HepG2 (cell line): ENCODE results near the gene SMIM29. TPM values are rescaled to one million over a fixed set of nuclear protein-coding genes. Genes with fewer than 3 reads are reported as not detected.

ENCODE experiments used
- ATAC-seq: fragments of 200-7000 bp; cut with Tn5 transposase; 3 replicates; pipeline ENCODE4 v1.9.1; 2020; ENCODE audit warnings: mild to moderate bottlenecking, moderate library complexity
- BruUV-seq: library from RNA; stranded (reverse); fragments of 400-500 nt; replicated peaks from 2 replicates; lab custom pipeline; 2021; lab: Mats Ljungman, UMichigan
- CTCF ChIA-PET: fragments of 300-600 bp; formaldehyde crosslinking; extraction: SDS; loops from one replicate; lab custom pipeline; 2021; ENCODE audit warnings: low total read pairs, inconsistent platforms, low intra/inter-chr PET ratio; lab: Yijun Ruan, JAX
- POLR2A ChIA-PET: fragments of 350-600 bp; sonication (Branson Sonifier 250); formaldehyde crosslinking; loops from one replicate; lab custom pipeline; 2020; ENCODE audit warnings: antibody characterized with exemption, inconsistent platforms; lab: Yijun Ruan, JAX
- DNase-seq: peaks from one replicate; pipeline ENCODE4 v3.0.0-alpha.2; 2015; ENCODE audit warnings: low spot score
- FAIRE-seq: peaks from 3 replicates; lab custom pipeline; 2011; peaks lifted over from hg19 to GRCh38; lab: Jason Lieb, UNC
- H2AFZ ChIP-seq: one replicate; pipeline ENCODE4 v1.6.1; 2011; ENCODE audit warnings: low read length, inconsistent platforms
- H3K27ac ChIP-seq: fragments of 300-600 bp; 3 replicates; pipeline ENCODE4 v1.8.0; 2011; ENCODE audit warnings: mixed run types, mild to moderate bottlenecking, mixed read lengths, low read length, inconsistent platforms; ENCODE audit not compliant: insufficient read depth; ENCODE audit errors: extremely low read length
- H3K27me3 ChIP-seq, 2 experiments: fragments of 200-600 bp in 1 of 2; 2 replicates in 1 of 2; 3 replicates in 1 of 2; pipeline versions ENCODE4 v1.6.0 to v1.8.0; 2011; ENCODE audit warnings: low read length in 2 of 2, mild to moderate bottlenecking in 2 of 2, moderate library complexity in 2 of 2, inconsistent platforms in 1 of 2; ENCODE audit not compliant: insufficient read depth in 2 of 2, control insufficient read depth in 1 of 2
- H3K36me3 ChIP-seq, 2 experiments: fragments of 200-600 bp in 1 of 2; replicated peaks in 1 of 2; 2 replicates in 1 of 2; 3 replicates in 1 of 2; pipeline versions ENCODE4 v1.5.1 to v1.8.0; 2011; ENCODE audit warnings: low read length in 2 of 2, inconsistent platforms in 1 of 2; ENCODE audit not compliant: insufficient read depth in 2 of 2, control insufficient read depth in 1 of 2
- H3K4me1 ChIP-seq: 2 replicates; pipeline ENCODE4 v1.5.1; 2012; ENCODE audit warnings: low read length, inconsistent platforms; ENCODE audit not compliant: insufficient read depth
- H3K4me2 ChIP-seq: 2 replicates; pipeline ENCODE4 v1.6.0; 2011; ENCODE audit warnings: low read depth, low read length, inconsistent platforms
- H3K4me3 ChIP-seq, 3 experiments: fragments of 200-600 bp in 1 of 3; sonication (generic), shearing (Covaris generic) in 1 of 3; replicated peaks in 1 of 3; 2 replicates each; pipeline ENCODE4 v1.5.1; 2011 to 2016; ENCODE audit warnings: low read length in 3 of 3, inconsistent platforms in 2 of 3, low read depth in 2 of 3, mild to moderate bottlenecking in 2 of 3, control low read depth in 1 of 3, mixed read lengths in 1 of 3; ENCODE audit not compliant: insufficient read depth in 1 of 3
- H3K79me2 ChIP-seq: one replicate; pipeline ENCODE4 v1.6.1; 2011; ENCODE audit warnings: low read length, inconsistent platforms; ENCODE audit not compliant: insufficient read depth
- H3K9ac ChIP-seq: 2 replicates; pipeline ENCODE4 v1.6.0; 2011; ENCODE audit warnings: mild to moderate bottlenecking, low read depth, low read length, inconsistent platforms; ENCODE audit not compliant: insufficient read depth
- H3K9me3 ChIP-seq: 2 replicates; pipeline ENCODE4 v1.5.1; 2012; ENCODE audit warnings: mild to moderate bottlenecking, low read length
- H4K20me1 ChIP-seq: 2 replicates; pipeline ENCODE4 v1.6.0; 2011; ENCODE audit warnings: inconsistent platforms, mild to moderate bottlenecking, low read length, moderate library complexity; ENCODE audit not compliant: insufficient read depth
- CCDC6 ChIP-seq: sonication (generic); formaldehyde crosslinking; IDR thresholded peaks from 2 replicates; pipeline ENCODE4 v1.8.1; 2022; ENCODE audit warnings: mild to moderate bottlenecking, missing genetic modification reagents, moderate library complexity
- ELF3 ChIP-seq: IDR thresholded peaks from 2 replicates; pipeline ENCODE4 v1.6.1; 2016; ENCODE audit warnings: missing genetic modification reagents, missing compliant biosample characterization
- ETV5 ChIP-seq: IDR thresholded peaks from 2 replicates; pipeline ENCODE4 v1.6.1; 2018; ENCODE audit warnings: missing biosample characterization, missing genetic modification reagents, inconsistent platforms, borderline replicate concordance
- GABPA ChIP-seq, 2 experiments: IDR thresholded peaks; 2 replicates each; pipeline ENCODE4 v1.6.1; 2011 to 2016; ENCODE audit warnings: low read depth in 2 of 2, low read length in 1 of 2, missing biosample characterization in 1 of 2, missing genetic modification characterization in 1 of 2
- KAT8 ChIP-seq: IDR thresholded peaks from 2 replicates; pipeline ENCODE4 v1.6.1; 2016; ENCODE audit warnings: missing genetic modification reagents, missing compliant biosample characterization
- LCORL ChIP-seq, 2 experiments: fragments of 450-650 bp in 1 of 2; sonication (generic) in 1 of 2; formaldehyde crosslinking in 1 of 2; IDR thresholded peaks; 2 replicates each; pipeline versions ENCODE4 v1.5.0 to v1.6.1; 2017 to 2020; ENCODE audit warnings: antibody characterized with exemption in 1 of 2, missing genetic modification reagents in 1 of 2
- NFIB ChIP-seq: sonication (generic); formaldehyde crosslinking; IDR thresholded peaks from 2 replicates; pipeline ENCODE4 v1.9.0; 2021; ENCODE audit warnings: missing genetic modification reagents, mild to moderate bottlenecking, borderline replicate concordance
- RARA ChIP-seq: IDR thresholded peaks from 2 replicates; pipeline ENCODE4 v1.6.1; 2016; ENCODE audit warnings: missing genetic modification reagents, missing compliant biosample characterization
- SALL1 ChIP-seq: sonication (generic); formaldehyde crosslinking; IDR thresholded peaks from 2 replicates; pipeline ENCODE4 v1.8.0; 2022; ENCODE audit warnings: mild to moderate bottlenecking, missing genetic modification reagents
- ZFX ChIP-seq: sonication (generic); formaldehyde crosslinking; IDR thresholded peaks from 2 replicates; pipeline ENCODE4 v1.4.0; 2020; ENCODE audit warnings: mild to moderate bottlenecking, low read depth, missing genetic modification reagents, moderate library complexity
- ZNF431 ChIP-seq: sonication (generic); formaldehyde crosslinking; IDR thresholded peaks from 2 replicates; pipeline ENCODE4 v1.9.0; 2022; ENCODE audit warnings: missing genetic modification reagents, low read depth, mild to moderate bottlenecking, borderline replicate concordance
- ZNF432 ChIP-seq: sonication (generic); formaldehyde crosslinking; IDR thresholded peaks from 2 replicates; pipeline ENCODE4 v1.5.0; 2020; ENCODE audit warnings: missing genetic modification reagents, mild to moderate bottlenecking, borderline replicate concordance
- ZNF746 ChIP-seq: sonication (generic); formaldehyde crosslinking; IDR thresholded peaks from 2 replicates; pipeline ENCODE4 v1.8.0; 2022; ENCODE audit warnings: mild to moderate bottlenecking, missing genetic modification reagents
- WGBS: methylation state at CpG from one replicate; pipeline ENCODE4 v1.1.6; 2017; ENCODE audit warnings: low lambda C conversion rate; 5-methylcytosine and 5-hydroxymethylcytosine counted together
- in situ Hi-C: cut with HindIII; loops from 2 replicates; pipeline ENCODE4 v1.10.0; 2017; ENCODE audit warnings: low pct_unique_long_range_greater_than_20kb; ENCODE audit not compliant: extremely low pct_ligation_motif_present
- intact Hi-C: fragments of 100-400 bp; cut with micrococcal nuclease; formaldehyde crosslinking; loops from one replicate; pipeline ENCODE4 v1.10.0; 2022; ENCODE audit not compliant: unreplicated experiment
- polyA plus RNA-seq, 8 experiments: library from polyadenylated mRNA; depleted of rRNA in 3 of 8; stranded (reverse) in 7 of 8; unstranded in 1 of 8; fragments of >200 nt; fragmentation: Illumina TruSeq in 4 of 8; extraction: Trizol in 4 of 8; gene quantifications; 2 replicates each; pipeline versions ENCODE4 v1.2.1 to v1.2.3, GENCODE V29; 2011 to 2016; ENCODE audit warnings: low read depth in 4 of 8, missing spikeins in 1 of 8, mixed read lengths in 1 of 8; ENCODE audit not compliant: insufficient read depth in 1 of 8
- total RNA-seq, 5 experiments: library from RNA; depleted of rRNA; stranded (reverse); fragments of >200 nt; fragmentation: Illumina TruSeq; extraction: Trizol; gene quantifications; 2 replicates each; pipeline ENCODE4 v1.2.3, GENCODE V29; 2016; ENCODE audit warnings: low read depth in 1 of 5
- TF ChIP-seq, protein P1 (sequence below): sonication (generic); formaldehyde crosslinking; IDR thresholded peaks from 2 replicates; pipeline ENCODE4 v1.4.0; 2020; ENCODE audit warnings: mild to moderate bottlenecking, low read depth, missing genetic modification reagents

The SMIM29 gene
- total and polyA plus RNA-seq, 2 of the 13 experiments (the other 11 are each of a cell fraction or from before 2014, with no cell fraction given): 8.8 to 15.3 TPM

DNA sequence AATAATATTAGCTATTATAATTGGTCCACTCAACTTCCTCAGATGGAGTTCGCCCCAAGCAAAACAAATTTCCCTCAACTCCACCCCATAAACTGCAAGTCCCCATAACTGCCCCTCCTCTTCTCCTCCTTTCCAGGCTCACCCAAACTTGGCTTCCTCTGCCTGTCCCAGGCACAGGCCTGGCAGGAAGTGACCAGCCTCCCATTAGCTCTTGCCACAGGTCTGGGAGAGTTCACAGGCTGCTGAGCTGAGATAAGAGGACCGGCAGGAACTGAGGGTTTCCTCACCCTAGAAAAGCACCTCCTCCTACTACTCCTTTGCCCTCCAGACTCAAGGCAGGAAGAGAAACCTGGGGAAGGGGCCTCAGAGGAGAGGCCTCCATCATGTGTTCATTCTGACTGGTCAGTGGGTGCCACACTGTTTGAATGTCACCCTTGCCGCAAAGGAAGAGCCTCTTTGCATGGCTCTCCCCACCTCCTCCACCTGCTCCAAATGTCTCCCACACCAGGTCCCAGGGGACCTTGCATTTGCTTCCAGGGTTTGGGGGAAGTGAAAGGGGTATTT is 24.5 kb upstream of the SMIM29 start:
- FAIRE-seq (no peak), ATAC-seq (peak; percentile 53), DNase-seq (peak; percentile 46)
- CTCF ChIA-PET: no interaction called here
- Histone ChIP-seq H3K4me2 (peak overlapping the region; percentile 49), H3K4me3 (no peak overlapping the region), H3K27ac (no peak overlapping the region), H3K27me3 (no peaks in the 10 kb centered on the region), H3K4me1 (peaks cover 57% of the 10 kb centered on the region), H3K9me3 (no peaks in the 10 kb centered on the region), H3K79me2 (no peaks in the 10 kb centered on the region), H3K36me3 (no peaks in the 10 kb centered on the region), H2AFZ (no peak overlapping the region), H4K20me1 (no peaks in the 10 kb centered on the region), H3K9ac (no peak overlapping the region)
- 37% methylated on average over 2 of the region's 3 CpGs for WGBS
- POLR2A ChIA-PET: no interaction called here
- intact Hi-C loops: no loop called here
- in situ Hi-C loops: no loop called here
- no TSS peak for BruUV-seq
- TF ChIP-seq, protein P1, sequence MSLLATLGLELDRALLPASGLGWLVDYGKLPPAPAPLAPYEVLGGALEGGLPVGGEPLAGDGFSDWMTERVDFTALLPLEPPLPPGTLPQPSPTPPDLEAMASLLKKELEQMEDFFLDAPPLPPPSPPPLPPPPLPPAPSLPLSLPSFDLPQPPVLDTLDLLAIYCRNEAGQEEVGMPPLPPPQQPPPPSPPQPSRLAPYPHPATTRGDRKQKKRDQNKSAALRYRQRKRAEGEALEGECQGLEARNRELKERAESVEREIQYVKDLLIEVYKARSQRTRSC (CRISPR knock-in tag): no peak
- TF ChIP-seq ZNF431 (no peak), ETV5 (CRISPR knock-in tag) (peak; percentile 58; the same call in 1 of the 2 replicates), ZNF746 (no peak), SALL1 (peak; percentile 39; the same call in 1 of the 2 replicates), NFIB (no peak), LCORL (IDR thresholded peaks at IDR 0.05) (no peak), LCORL (CRISPR knock-in tag; IDR thresholded peaks at IDR 0.05) (0 out of 2 replicates have a peak, but pooled peaks have one; percentile 37), CCDC6 (CRISPR knock-in tag) (no peak), KAT8 (0 out of 2 replicates have a peak, but pooled peaks have one; percentile 12), ZFX (CRISPR knock-in tag) (peak; percentile 42), RARA (CRISPR knock-in tag) (0 out of 2 replicates have a peak, but pooled peaks have one; percentile 22), ELF3 (CRISPR knock-in tag) (0 out of 2 replicates have a peak, but pooled peaks have one; percentile 34), ZNF432 (CRISPR knock-in tag) (no peak), GABPA (IDR thresholded peaks at IDR 0.05; ENCODE audit: low read depth, low read length) (no peak), GABPA (CRISPR knock-in tag; IDR thresholded peaks at IDR 0.05; ENCODE audit: low read depth) (0 out of 2 replicates have a peak, but pooled peaks have one; percentile 11)
